HepG2 (cell line): Measurements from ENCODE around the gene SKI. TPM values are rescaled to one million over a fixed set of nuclear protein-coding genes. Genes with fewer than 3 reads are reported as not detected.

Experiments used
- ATAC-seq: fragments of 200-7000 bp; cut with Tn5 transposase; 3 replicates; pipeline ENCODE4 v1.9.1; 2020; ENCODE audit warnings: mild to moderate bottlenecking, moderate library complexity
- BruUV-seq: library from RNA; stranded (reverse); fragments of 400-500 nt; replicated peaks from 2 replicates; lab custom pipeline; 2021; lab: Mats Ljungman, UMichigan
- CTCF ChIA-PET: fragments of 300-600 bp; formaldehyde crosslinking; extraction: SDS; loops from one replicate; lab custom pipeline; 2021; ENCODE audit warnings: low total read pairs, inconsistent platforms, low intra/inter-chr PET ratio; lab: Yijun Ruan, JAX
- POLR2A ChIA-PET: fragments of 350-600 bp; sonication (Branson Sonifier 250); formaldehyde crosslinking; loops from one replicate; lab custom pipeline; 2020; ENCODE audit warnings: antibody characterized with exemption, inconsistent platforms; lab: Yijun Ruan, JAX
- DNase-seq: peaks from one replicate; pipeline ENCODE4 v3.0.0-alpha.2; 2015; ENCODE audit warnings: low spot score
- FAIRE-seq: peaks from 3 replicates; lab custom pipeline; 2011; peaks lifted over from hg19 to GRCh38; lab: Jason Lieb, UNC
- H2AFZ ChIP-seq: one replicate; pipeline ENCODE4 v1.6.1; 2011; ENCODE audit warnings: low read length, inconsistent platforms
- H3K27ac ChIP-seq: fragments of 300-600 bp; 3 replicates; pipeline ENCODE4 v1.8.0; 2011; ENCODE audit warnings: mixed run types, mild to moderate bottlenecking, mixed read lengths, low read length, inconsistent platforms; ENCODE audit not compliant: insufficient read depth; ENCODE audit errors: extremely low read length
- H3K27me3 ChIP-seq, 2 experiments: fragments of 200-600 bp in 1 of 2; 2 replicates in 1 of 2; 3 replicates in 1 of 2; pipeline versions ENCODE4 v1.6.0 to v1.8.0; 2011; ENCODE audit warnings: low read length in 2 of 2, mild to moderate bottlenecking in 2 of 2, moderate library complexity in 2 of 2, inconsistent platforms in 1 of 2; ENCODE audit not compliant: insufficient read depth in 2 of 2, control insufficient read depth in 1 of 2
- H3K36me3 ChIP-seq, 2 experiments: fragments of 200-600 bp in 1 of 2; replicated peaks in 1 of 2; 2 replicates in 1 of 2; 3 replicates in 1 of 2; pipeline versions ENCODE4 v1.5.1 to v1.8.0; 2011; ENCODE audit warnings: low read length in 2 of 2, inconsistent platforms in 1 of 2; ENCODE audit not compliant: insufficient read depth in 2 of 2, control insufficient read depth in 1 of 2
- H3K4me1 ChIP-seq: 2 replicates; pipeline ENCODE4 v1.5.1; 2012; ENCODE audit warnings: low read length, inconsistent platforms; ENCODE audit not compliant: insufficient read depth
- H3K4me2 ChIP-seq: 2 replicates; pipeline ENCODE4 v1.6.0; 2011; ENCODE audit warnings: low read depth, low read length, inconsistent platforms
- H3K4me3 ChIP-seq, 3 experiments: fragments of 200-600 bp in 1 of 3; sonication (generic), shearing (Covaris generic) in 1 of 3; replicated peaks in 1 of 3; 2 replicates each; pipeline ENCODE4 v1.5.1; 2011 to 2016; ENCODE audit warnings: low read length in 3 of 3, inconsistent platforms in 2 of 3, low read depth in 2 of 3, mild to moderate bottlenecking in 2 of 3, control low read depth in 1 of 3, mixed read lengths in 1 of 3; ENCODE audit not compliant: insufficient read depth in 1 of 3
- H3K79me2 ChIP-seq: one replicate; pipeline ENCODE4 v1.6.1; 2011; ENCODE audit warnings: low read length, inconsistent platforms; ENCODE audit not compliant: insufficient read depth
- H3K9ac ChIP-seq: 2 replicates; pipeline ENCODE4 v1.6.0; 2011; ENCODE audit warnings: mild to moderate bottlenecking, low read depth, low read length, inconsistent platforms; ENCODE audit not compliant: insufficient read depth
- H3K9me3 ChIP-seq: 2 replicates; pipeline ENCODE4 v1.5.1; 2012; ENCODE audit warnings: mild to moderate bottlenecking, low read length
- H4K20me1 ChIP-seq: 2 replicates; pipeline ENCODE4 v1.6.0; 2011; ENCODE audit warnings: inconsistent platforms, mild to moderate bottlenecking, low read length, moderate library complexity; ENCODE audit not compliant: insufficient read depth
- KAT8 ChIP-seq: IDR thresholded peaks from 2 replicates; pipeline ENCODE4 v1.6.1; 2016; ENCODE audit warnings: missing genetic modification reagents, missing compliant biosample characterization
- RBM22 ChIP-seq: fragments of 200-400 bp; formaldehyde crosslinking; optimal IDR thresholded peaks from 2 replicates; pipeline ENCODE3; 2017; ENCODE audit warnings: mild to moderate bottlenecking, low read length, moderate library complexity
- SALL1 ChIP-seq: sonication (generic); formaldehyde crosslinking; IDR thresholded peaks from 2 replicates; pipeline ENCODE4 v1.8.0; 2022; ENCODE audit warnings: mild to moderate bottlenecking, missing genetic modification reagents
- SOX13 ChIP-seq, 3 experiments: fragments of 450-650 bp in 1 of 3; sonication (generic) in 1 of 3; formaldehyde crosslinking in 1 of 3; IDR thresholded peaks in 2 of 3; conservative IDR thresholded peaks in 1 of 3; 2 replicates each; pipeline versions ENCODE4 v1.5.0 to v1.6.1; 2016 to 2020; ENCODE audit warnings: antibody characterized with exemption in 1 of 3, mild to moderate bottlenecking in 1 of 3, missing compliant biosample characterization in 1 of 3, missing genetic modification reagents in 1 of 3, moderate library complexity in 1 of 3
- STAT5B ChIP-seq: sonication (generic); formaldehyde crosslinking; IDR thresholded peaks from 2 replicates; pipeline ENCODE4 v1.4.0; 2020; ENCODE audit warnings: missing genetic modification reagents
- THYN1 ChIP-seq: sonication (generic); formaldehyde crosslinking; IDR thresholded peaks from 2 replicates; pipeline ENCODE4 v1.8.1; 2023; ENCODE audit warnings: low read depth, mild to moderate bottlenecking, moderate library complexity, missing genetic modification reagents, borderline replicate concordance
- U2AF1 ChIP-seq: fragments of 200-400 bp; formaldehyde crosslinking; optimal IDR thresholded peaks from 2 replicates; pipeline ENCODE3; 2017; ENCODE audit warnings: mild to moderate bottlenecking, low read depth, low read length
- ZNF556 ChIP-seq: sonication (generic); formaldehyde crosslinking; IDR thresholded peaks from 2 replicates; pipeline ENCODE4 v1.4.0; 2020; ENCODE audit warnings: mild to moderate bottlenecking, missing genetic modification reagents, borderline replicate concordance
- WGBS: methylation state at CpG from one replicate; pipeline ENCODE4 v1.1.6; 2017; ENCODE audit warnings: low lambda C conversion rate; 5-methylcytosine and 5-hydroxymethylcytosine counted together
- in situ Hi-C: cut with HindIII; loops from 2 replicates; pipeline ENCODE4 v1.10.0; 2017; ENCODE audit warnings: low pct_unique_long_range_greater_than_20kb; ENCODE audit not compliant: extremely low pct_ligation_motif_present
- intact Hi-C: fragments of 100-400 bp; cut with micrococcal nuclease; formaldehyde crosslinking; loops from one replicate; pipeline ENCODE4 v1.10.0; 2022; ENCODE audit not compliant: unreplicated experiment
- polyA plus RNA-seq, 8 experiments: library from polyadenylated mRNA; depleted of rRNA in 3 of 8; stranded (reverse) in 7 of 8; unstranded in 1 of 8; fragments of >200 nt; fragmentation: Illumina TruSeq in 4 of 8; extraction: Trizol in 4 of 8; gene quantifications; 2 replicates each; pipeline versions ENCODE4 v1.2.1 to v1.2.3, GENCODE V29; 2011 to 2016; ENCODE audit warnings: low read depth in 4 of 8, missing spikeins in 1 of 8, mixed read lengths in 1 of 8; ENCODE audit not compliant: insufficient read depth in 1 of 8
- total RNA-seq, 5 experiments: library from RNA; depleted of rRNA; stranded (reverse); fragments of >200 nt; fragmentation: Illumina TruSeq; extraction: Trizol; gene quantifications; 2 replicates each; pipeline ENCODE4 v1.2.3, GENCODE V29; 2016; ENCODE audit warnings: low read depth in 1 of 5
- TF ChIP-seq, protein P1 (sequence below): IDR thresholded peaks from 2 replicates; pipeline ENCODE4 v1.6.1; 2016; ENCODE audit warnings: low read depth
- TF ChIP-seq, protein P2 (sequence below): sonication (generic); formaldehyde crosslinking; IDR thresholded peaks from 2 replicates; pipeline ENCODE4 v1.4.0; 2020; ENCODE audit warnings: mild to moderate bottlenecking, missing genetic modification reagents, borderline replicate concordance

Gene SKI
- total and polyA plus RNA-seq, 2 of the 13 experiments (the other 11 are each of a cell fraction or from before 2014, with no cell fraction given), result 4.7 to 6.9 TPM

- TF ChIP-seq, protein P1, sequence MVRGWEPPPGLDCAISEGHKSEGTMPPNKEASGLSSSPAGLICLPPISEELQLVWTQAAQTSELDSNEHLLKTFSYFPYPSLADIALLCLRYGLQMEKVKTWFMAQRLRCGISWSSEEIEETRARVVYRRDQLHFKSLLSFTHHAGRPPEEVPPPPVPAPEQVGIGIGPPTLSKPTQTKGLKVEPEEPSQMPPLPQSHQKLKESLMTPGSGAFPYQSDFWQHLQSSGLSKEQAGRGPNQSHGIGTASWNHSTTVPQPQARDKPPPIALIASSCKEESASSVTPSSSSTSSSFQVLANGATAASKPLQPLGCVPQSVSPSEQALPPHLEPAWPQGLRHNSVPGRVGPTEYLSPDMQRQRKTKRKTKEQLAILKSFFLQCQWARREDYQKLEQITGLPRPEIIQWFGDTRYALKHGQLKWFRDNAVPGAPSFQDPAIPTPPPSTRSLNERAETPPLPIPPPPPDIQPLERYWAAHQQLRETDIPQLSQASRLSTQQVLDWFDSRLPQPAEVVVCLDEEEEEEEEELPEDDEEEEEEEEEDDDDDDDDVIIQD, result no peak
- no peak for TF ChIP-seq SOX13 (IDR thresholded peaks at IDR 0.05)
- 0 out of 4 replicates have a peak, but pooled peaks of 1 of the 2 experiments have one; percentile 17 for TF ChIP-seq SOX13 (CRISPR knock-in tag; conservative IDR thresholded peaks at IDR 0.05 in 1 of 2, IDR thresholded peaks at IDR 0.05 in 1 of 2)
- TF ChIP-seq, all 625 proteins: peak for 15
Observed at GRCh38 chr1:2271841-2272655, 43.9 kb downstream of the SKI start (continued).

- intact Hi-C loops (no loop called here), in situ Hi-C loops (no loop called here)
- no peaks in the 10 kb centered on the region for H3K27me3 ChIP-seq
- H3K9me3 ChIP-seq, result no peaks in the 10 kb centered on the region
- ChIA-PET CTCF (no interaction called here), POLR2A (interaction anchor here (0.6 kb wide), 1 partner anchor 23 kb away, joined by 3 read pairs; no protein-coding TSS in a partner anchor)
- H3K79me2 ChIP-seq, result peaks cover 90% of the 10 kb centered on the region
- H3K9ac ChIP-seq, result no peak overlapping the region
- TF ChIP-seq THYN1, result no peak
- no peak for TF ChIP-seq STAT5B (CRISPR knock-in tag)
- TF ChIP-seq ZNF556, result no peak
- no peak for TF ChIP-seq SALL1 (CRISPR knock-in tag)
- no peak for TF ChIP-seq KAT8
- TF ChIP-seq, protein P2, sequence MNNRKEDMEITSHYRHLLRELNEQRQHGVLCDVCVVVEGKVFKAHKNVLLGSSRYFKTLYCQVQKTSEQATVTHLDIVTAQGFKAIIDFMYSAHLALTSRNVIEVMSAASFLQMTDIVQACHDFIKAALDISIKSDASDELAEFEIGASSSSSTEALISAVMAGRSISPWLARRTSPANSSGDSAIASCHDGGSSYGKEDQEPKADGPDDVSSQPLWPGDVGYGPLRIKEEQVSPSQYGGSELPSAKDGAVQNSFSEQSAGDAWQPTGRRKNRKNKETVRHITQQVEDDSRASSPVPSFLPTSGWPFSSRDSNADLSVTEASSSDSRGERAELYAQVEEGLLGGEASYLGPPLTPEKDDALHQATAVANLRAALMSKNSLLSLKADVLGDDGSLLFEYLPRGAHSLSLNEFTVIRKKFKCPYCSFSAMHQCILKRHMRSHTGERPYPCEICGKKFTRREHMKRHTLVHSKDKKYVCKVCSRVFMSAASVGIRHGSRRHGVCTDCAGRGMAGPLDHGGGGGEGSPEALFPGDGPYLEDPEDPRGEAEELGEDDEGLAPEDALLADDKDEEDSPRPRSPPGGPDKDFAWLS (CRISPR knock-in tag), result no peak
- TF ChIP-seq U2AF1, result no peak
- peak; percentile 47 for TF ChIP-seq RBM22
- H3K4me1 ChIP-seq, result peaks cover 66% of the 10 kb centered on the region
- H3K4me2 ChIP-seq, result no peak overlapping the region
- no TSS peak for BruUV-seq
- H3K27ac ChIP-seq, result no peak overlapping the region
- no peak overlapping the region for H2AFZ ChIP-seq
- peaks cover 2 to 12% of the 10 kb centered on the region in 2 experiments; a peak in 4 of 5 replicates for H3K36me3 ChIP-seq
- no peak for ATAC-seq
- H4K20me1 ChIP-seq, result peaks cover 74% of the 10 kb centered on the region
- 91% methylated on average over 23 of the region's 28 CpGs for WGBS
- H3K4me3 ChIP-seq, result no peak overlapping the region
- no peak for FAIRE-seq
- no peak for DNase-seq
Observed at GRCh38 chr1:2272686-2273400, 44.7 kb downstream of the SKI start.
